Calu3 (cell line): ENCODE data around the gene MBD2. TPM values are rescaled to one million over a fixed set of nuclear protein-coding genes. Genes with fewer than 3 reads are reported as not detected.
A peak's percentile ranks its signal among the peaks of the same experiment; 100 is the strongest.

Experiments
- BruUV-seq: library from RNA; stranded (reverse); fragments of 400-500 nt; replicated peaks from 2 replicates; lab custom pipeline; 2021; lab: Mats Ljungman, UMichigan
- CTCF ChIA-PET: fragments of 300-600 bp; sonication (Branson Sonifier 250); formaldehyde crosslinking; loops from one replicate; lab custom pipeline; 2022; ENCODE audit warnings: antibody characterized with exemption; lab: Charles Lee
- DNase-seq: peaks from one replicate; pipeline ENCODE4 v3.0.0; 2022
- H3K27ac Mint-ChIP-seq: one replicate; pipeline ENCODE4 v1.8.0; 2022; ENCODE audit warnings: mixed read lengths; ENCODE audit not compliant: unreplicated experiment
- H3K27me3 Mint-ChIP-seq: one replicate; pipeline ENCODE4 v1.8.0; 2022; ENCODE audit warnings: mixed read lengths; ENCODE audit not compliant: unreplicated experiment
- H3K36me3 Mint-ChIP-seq: one replicate; pipeline ENCODE4 v1.8.0; 2022; ENCODE audit warnings: mild to moderate bottlenecking, moderate library complexity, mixed read lengths; ENCODE audit not compliant: insufficient read depth, unreplicated experiment
- H3K4me1 Mint-ChIP-seq: one replicate; pipeline ENCODE4 v1.8.0; 2022; ENCODE audit warnings: mild to moderate bottlenecking, low read depth, mixed read lengths; ENCODE audit not compliant: unreplicated experiment
- H3K4me3 Mint-ChIP-seq: one replicate; pipeline ENCODE4 v1.8.0; 2022; ENCODE audit warnings: mild to moderate bottlenecking, low read depth, moderate library complexity, mixed read lengths; ENCODE audit not compliant: unreplicated experiment
- H3K9me3 Mint-ChIP-seq: one replicate; pipeline ENCODE4 v1.8.0; 2022; ENCODE audit warnings: low read depth, mixed read lengths; ENCODE audit not compliant: unreplicated experiment
- intact Hi-C: fragments of 100-400 bp; cut with micrococcal nuclease; formaldehyde crosslinking; loops from one replicate; pipeline ENCODE4 v1.10.0; 2022; ENCODE audit not compliant: unreplicated experiment
- total RNA-seq: library from RNA; stranded (reverse); gene quantifications from 2 replicates; pipeline ENCODE4 v1.2.3, GENCODE V29; 2022
- TF ChIP-seq, protein P1 (sequence below): fragments of 200-600 bp; IDR thresholded peaks from one replicate; pipeline ENCODE4 v1.8.0; 2022; ENCODE audit warnings: antibody characterized with exemption; ENCODE audit not compliant: unreplicated experiment

Gene MBD2
- total RNA-seq, 1 experiment from 2014 or later, result 106 TPM

DNA sequence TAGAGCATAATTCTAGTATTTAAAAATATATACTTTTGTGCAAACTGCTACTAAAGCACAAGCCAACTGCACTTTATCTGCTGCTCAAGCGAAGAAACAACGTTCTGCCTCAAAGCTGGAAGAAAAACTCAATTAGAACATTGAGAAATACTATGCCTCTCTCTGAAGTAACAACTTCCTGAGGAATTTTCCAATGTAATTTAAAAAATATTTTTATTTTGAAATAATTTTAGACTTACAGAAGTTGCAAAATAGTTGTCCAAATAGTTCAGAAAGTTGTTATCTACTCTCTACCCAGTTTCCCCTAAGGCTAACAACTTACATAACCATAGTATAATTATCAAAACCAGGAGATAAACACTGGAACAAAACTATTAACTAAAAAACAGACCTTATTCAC, 32.5 kb upstream of the MBD2 start:
- TF ChIP-seq, protein P1, sequence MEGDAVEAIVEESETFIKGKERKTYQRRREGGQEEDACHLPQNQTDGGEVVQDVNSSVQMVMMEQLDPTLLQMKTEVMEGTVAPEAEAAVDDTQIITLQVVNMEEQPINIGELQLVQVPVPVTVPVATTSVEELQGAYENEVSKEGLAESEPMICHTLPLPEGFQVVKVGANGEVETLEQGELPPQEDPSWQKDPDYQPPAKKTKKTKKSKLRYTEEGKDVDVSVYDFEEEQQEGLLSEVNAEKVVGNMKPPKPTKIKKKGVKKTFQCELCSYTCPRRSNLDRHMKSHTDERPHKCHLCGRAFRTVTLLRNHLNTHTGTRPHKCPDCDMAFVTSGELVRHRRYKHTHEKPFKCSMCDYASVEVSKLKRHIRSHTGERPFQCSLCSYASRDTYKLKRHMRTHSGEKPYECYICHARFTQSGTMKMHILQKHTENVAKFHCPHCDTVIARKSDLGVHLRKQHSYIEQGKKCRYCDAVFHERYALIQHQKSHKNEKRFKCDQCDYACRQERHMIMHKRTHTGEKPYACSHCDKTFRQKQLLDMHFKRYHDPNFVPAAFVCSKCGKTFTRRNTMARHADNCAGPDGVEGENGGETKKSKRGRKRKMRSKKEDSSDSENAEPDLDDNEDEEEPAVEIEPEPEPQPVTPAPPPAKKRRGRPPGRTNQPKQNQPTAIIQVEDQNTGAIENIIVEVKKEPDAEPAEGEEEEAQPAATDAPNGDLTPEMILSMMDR, result no peak
- intact Hi-C loops, result no loop called here
- no TSS peak for BruUV-seq
- Mint-ChIP-seq H3K27ac (no peak overlapping the region), H3K27me3 (no peaks in the 10 kb centered on the region), H3K9me3 (no peaks in the 10 kb centered on the region), H3K36me3 (no peaks in the 10 kb centered on the region), H3K4me1 (peaks cover 19% of the 10 kb centered on the region), H3K4me3 (no peak overlapping the region)
- CTCF ChIA-PET, result no interaction called here
- DNase-seq, result no peak

DNA sequence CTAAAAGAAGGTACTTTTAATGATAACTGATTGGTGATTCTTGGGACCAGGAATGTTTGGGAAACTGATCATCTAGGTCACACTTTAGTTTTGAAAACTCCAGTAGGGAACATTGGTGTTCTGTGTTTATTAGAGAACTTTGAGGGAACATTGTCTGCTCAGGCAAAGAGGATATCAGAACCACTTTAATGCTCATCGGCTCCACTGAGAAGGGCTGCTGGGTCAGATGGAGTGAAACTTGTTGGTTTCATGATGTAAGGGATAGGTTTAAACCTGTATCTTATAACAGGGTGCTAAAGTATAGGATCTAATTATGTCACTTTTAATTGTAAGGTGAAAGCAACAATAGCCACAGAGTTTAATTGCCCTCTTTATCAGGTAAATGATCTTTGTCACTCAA, 30.7 kb upstream of the MBD2 start:
- CTCF ChIA-PET, result no interaction called here
- DNase-seq, result no peak
- BruUV-seq, result no TSS peak
- H3K4me3 Mint-ChIP-seq, result no peak overlapping the region
- H3K27ac Mint-ChIP-seq, result no peak overlapping the region
- H3K36me3 Mint-ChIP-seq, result no peaks in the 10 kb centered on the region
- intact Hi-C loops, result no loop called here
- no peaks in the 10 kb centered on the region for H3K9me3 Mint-ChIP-seq
- TF ChIP-seq, protein P1, result no peak
- no peaks in the 10 kb centered on the region for H3K27me3 Mint-ChIP-seq
- peaks cover 11% of the 10 kb centered on the region for H3K4me1 Mint-ChIP-seq

GRCh38 chr18:54254265-54254758, 29.8 kb upstream of the MBD2 start:
- Mint-ChIP-seq H3K27ac (no peak overlapping the region), H3K4me3 (peak overlapping the region; percentile 30), H3K27me3 (no peaks in the 10 kb centered on the region), H3K4me1 (peaks cover 11% of the 10 kb centered on the region), H3K9me3 (no peaks in the 10 kb centered on the region), H3K36me3 (no peaks in the 10 kb centered on the region)
- BruUV-seq, result no TSS peak
- CTCF ChIA-PET, result no interaction called here
- intact Hi-C loops, result no loop called here
- TF ChIP-seq, protein P1, result no peak
- no peak for DNase-seq

- intact Hi-C loops, result no loop called here
- H3K4me3 Mint-ChIP-seq, result no peak overlapping the region
- no TSS peak for BruUV-seq
- TF ChIP-seq, protein P1, result no peak
- CTCF ChIA-PET, result interaction anchor here (0.6 to 0.7 kb wide), 2 partner anchors 456 to 1048 kb away, joined by 3 to 4 read pairs; no protein-coding TSS in a partner anchor
- H3K27ac Mint-ChIP-seq, result no peak overlapping the region
- no peak for DNase-seq
- no peaks in the 10 kb centered on the region for H3K36me3 Mint-ChIP-seq
- H3K4me1 Mint-ChIP-seq, result peaks cover 11% of the 10 kb centered on the region
- H3K9me3 Mint-ChIP-seq, result no peaks in the 10 kb centered on the region
- no peaks in the 10 kb centered on the region for H3K27me3 Mint-ChIP-seq
These were observed 27.3 kb upstream of the MBD2 start for GRCh38 chr18:54251606-54252390.
